PFSK-1 (cell line): ENCODE measurements around the gene UBL4A.

Experiments used
- FOXP2 ChIP-seq: optimal IDR thresholded peaks from 2 replicates; pipeline ENCODE3; 2011; ENCODE audit warnings: borderline replicate concordance, control low read depth, inconsistent platforms; ENCODE audit not compliant: insufficient read depth; ENCODE audit errors: extremely low read length, extremely low read depth
- POLR2AphosphoS5 ChIP-seq: IDR thresholded peaks from 2 replicates; pipeline ENCODE4 v1.6.1; 2012; ENCODE audit warnings: low read depth, mild to moderate bottlenecking, control low read depth, low read length, moderate library complexity
- REST ChIP-seq, 2 experiments: IDR thresholded peaks; 2 replicates each; pipeline versions ENCODE4 v1.6.1 to v1.8.0; 2011 to 2012; ENCODE audit warnings: low read depth in 2 of 2, low read length in 2 of 2, control low read depth in 1 of 2, inconsistent platforms in 1 of 2, mild to moderate bottlenecking in 1 of 2, moderate library complexity in 1 of 2; ENCODE audit not compliant: insufficient read depth in 1 of 2
- SIN3A ChIP-seq: IDR thresholded peaks from 2 replicates; pipeline ENCODE4 v1.6.1; 2012; ENCODE audit warnings: mild to moderate bottlenecking, low read length, moderate library complexity, borderline replicate concordance; ENCODE audit not compliant: insufficient read depth
- TAF1 ChIP-seq: IDR thresholded peaks from 2 replicates; pipeline ENCODE4 v1.6.1; 2012; ENCODE audit warnings: low read length, control low read depth, borderline replicate concordance; ENCODE audit not compliant: insufficient read depth

- TF ChIP-seq REST (IDR thresholded peaks at IDR 0.05; ENCODE audit: insufficient read depth in 1 of 2, low read depth in 2 of 2, low read length in 2 of 2), result no peak
- no peak for TF ChIP-seq POLR2AphosphoS5
- TF ChIP-seq FOXP2, result no peak
- no peak for TF ChIP-seq TAF1
- no peak for TF ChIP-seq SIN3A
Measured at GRCh38 chrX:154440623-154441357, 45.6 kb downstream of the UBL4A start.
